Aorta (tissue), 5 donors: ENCODE results near the gene ADNP. TPM values are rescaled to one million over a fixed set of nuclear protein-coding genes. Genes with fewer than 3 reads are reported as not detected.

Source experiments
- ATAC-seq: fragments of 200-7000 bp; cut with Tn5 transposase; one replicate; pipeline ENCODE4 v1.9.1; 2022; ENCODE audit warnings: moderate library complexity; ENCODE audit not compliant: low FRiP score
- DNase-seq, 2 donors: peaks; one replicate each; pipeline ENCODE4 v3.0.0-alpha.2; 2020
- H3K27ac ChIP-seq, 2 donors: one replicate each; pipeline ENCODE4 v1.5.1; 2013; ENCODE audit warnings: low read length in 2 of 2, mild to moderate bottlenecking in 2 of 2, moderate library complexity in 2 of 2, control low read depth in 1 of 2, inconsistent platforms in 1 of 2, low read depth in 1 of 2
- H3K27me3 ChIP-seq, 2 donors: one replicate each; pipeline ENCODE4 v1.6.1; 2013; ENCODE audit warnings: control low read depth in 1 of 2, low read length in 1 of 2, mild to moderate bottlenecking in 1 of 2, moderate library complexity in 1 of 2; ENCODE audit not compliant: insufficient read depth in 2 of 2, control insufficient read depth in 1 of 2
- H3K36me3 ChIP-seq, 2 donors: one replicate each; pipeline ENCODE4 v1.6.1; 2013; ENCODE audit warnings: control low read depth in 1 of 2, low read length in 1 of 2, mild to moderate bottlenecking in 1 of 2; ENCODE audit not compliant: insufficient read depth in 2 of 2, control insufficient read depth in 1 of 2
- H3K4me1 ChIP-seq, 2 donors: one replicate each; pipeline ENCODE4 v1.6.1; 2013; ENCODE audit warnings: low read length in 2 of 2, control low read depth in 1 of 2, mild to moderate bottlenecking in 1 of 2, moderate library complexity in 1 of 2; ENCODE audit not compliant: insufficient read depth in 2 of 2, control insufficient read depth in 1 of 2
- H3K4me3 ChIP-seq, 2 donors: one replicate each; pipeline ENCODE4 v1.5.1; 2013; ENCODE audit warnings: low read length in 2 of 2, control low read depth in 1 of 2, mild to moderate bottlenecking in 1 of 2
- H3K9me3 ChIP-seq: one replicate; pipeline ENCODE4 v1.6.1; 2013; ENCODE audit warnings: mild to moderate bottlenecking, low read length; ENCODE audit not compliant: control insufficient read depth
- WGBS, 2 donors: extraction: QIAGEN DNeasy Blood & Tissue Kit; methylation state at CpG; one replicate each; pipeline ENCODE4 v1.1.7; 2013; 5-methylcytosine and 5-hydroxymethylcytosine counted together
- intact Hi-C, 2 donors: fragments of 100-400 bp; cut with DNase I; formaldehyde crosslinking; loops; one replicate each; pipeline versions ENCODE4 v1.14.2 to v1.15.0; 2022
- polyA plus RNA-seq, 2 donors: library from polyadenylated mRNA; stranded (reverse); fragments of 200-250 nt; gene quantifications; one replicate each; pipeline ENCODE4 v1.2.3, GENCODE V29; 2013
- total RNA-seq, 2 donors: library from RNA; stranded (reverse); fragmentation: NEBNext Ultra II Directional; extraction: Animal tissue kit (Norgen Biotek cat#: 25700); gene quantifications; one replicate each; pipeline ENCODE4 v1.2.1, GENCODE V29; 2021
- donor health status: healthy with polysubstance abuse.
- donor health status: Bipolar disorder and iron deficiency.
- donor health status: DM: no; HTN: no; CAD: no.
- donor health status: DM: no; HTN: no; CAD: no.
- donor health status: DM: yes; HTN: yes; CAD: no.

Gene ADNP
- total and polyA plus RNA-seq, 4 donors, result 9.4 to 61.4 (median 39.0) TPM

- H3K4me1 ChIP-seq, result no peaks in the 10 kb centered on the region
- intact Hi-C loops, result no loop called here
- ATAC-seq (no peak), DNase-seq (peak; percentile 25 to 42)
- no peaks in the 10 kb centered on the region for H3K27me3 ChIP-seq
- no peak overlapping the region for H3K4me3 ChIP-seq
- H3K36me3 ChIP-seq, result no peaks in the 10 kb centered on the region
- no peaks in the 10 kb centered on the region for H3K9me3 ChIP-seq
- no peak overlapping the region for H3K27ac ChIP-seq
- 84 to 90% methylated on average over 10 of the region's 10 CpGs for WGBS, 2 donors
Observed at GRCh38 chr20:50873585-50873984, 57.7 kb downstream of the ADNP start.

GRCh38 chr20:50872560-50873425 lies 58.4 kb downstream of the ADNP start:
- no peak overlapping the region for H3K4me3 ChIP-seq
- H3K36me3 ChIP-seq, result no peaks in the 10 kb centered on the region
- DNase-seq (peak; percentile 10 to 24), ATAC-seq (no peak)
- intact Hi-C loops, result no loop called here
- WGBS, 2 donors, result 87 to 92% methylated on average over 16 of the region's 16 CpGs
- no peaks in the 10 kb centered on the region for H3K4me1 ChIP-seq
- H3K27ac ChIP-seq, result no peak overlapping the region
- no peaks in the 10 kb centered on the region for H3K27me3 ChIP-seq
- no peaks in the 10 kb centered on the region for H3K9me3 ChIP-seq

- WGBS, 2 donors, result 42 to 45% methylated on average over 19 of the region's 19 CpGs
- H3K27me3 ChIP-seq, result no peaks in the 10 kb centered on the region
- H3K4me3 ChIP-seq, result no peak overlapping the region
- no peak overlapping the region for H3K27ac ChIP-seq
- H3K36me3 ChIP-seq, result no peaks in the 10 kb centered on the region
- H3K4me1 ChIP-seq, result no peaks in the 10 kb centered on the region
- DNase-seq, result peak; percentile 29 to 68
- intact Hi-C loops, result no loop called here
- no peaks in the 10 kb centered on the region for H3K9me3 ChIP-seq
- no peak for ATAC-seq
Observed at GRCh38 chr20:50870561-50871161, 60.6 kb downstream of the ADNP start.

GRCh38 chr20:50868509-50869495 lies 62.4 kb downstream of the ADNP start:
- DNase-seq, result no peak
- Histone ChIP-seq H3K4me1 (no peaks in the 10 kb centered on the region), H3K9me3 (no peaks in the 10 kb centered on the region), H3K27ac (no peak overlapping the region), H3K36me3 (no peaks in the 10 kb centered on the region), H3K27me3 (no peaks in the 10 kb centered on the region), H3K4me3 (no peak overlapping the region)
- 92 to 93% methylated on average over 11 of the region's 11 CpGs for WGBS, 2 donors
- no peak for ATAC-seq
- intact Hi-C loops, result no loop called here

GRCh38 chr20:50867805-50868204 lies 63.4 kb downstream of the ADNP start:
- H3K4me1 ChIP-seq, result no peaks in the 10 kb centered on the region
- ATAC-seq (no peak), DNase-seq (no peak)
- no peak overlapping the region for H3K4me3 ChIP-seq
- H3K36me3 ChIP-seq, result no peaks in the 10 kb centered on the region
- H3K9me3 ChIP-seq, result no peaks in the 10 kb centered on the region
- intact Hi-C loops, result no loop called here
- 95% methylated on average over 6 of the region's 6 CpGs for WGBS, 2 donors
- H3K27me3 ChIP-seq, result no peaks in the 10 kb centered on the region
- no peak overlapping the region for H3K27ac ChIP-seq

GRCh38 chr20:50866831-50867230 lies 64.4 kb downstream of the ADNP start:
- no peak overlapping the region for H3K27ac ChIP-seq
- intact Hi-C loops, result no loop called here
- no peaks in the 10 kb centered on the region for H3K36me3 ChIP-seq
- ATAC-seq (no peak), DNase-seq (no peak)
- H3K9me3 ChIP-seq, result no peaks in the 10 kb centered on the region
- 94 to 96% methylated on average over 9 of the region's 9 CpGs for WGBS, 2 donors
- H3K4me1 ChIP-seq, result no peaks in the 10 kb centered on the region
- no peaks in the 10 kb centered on the region for H3K27me3 ChIP-seq
- no peak overlapping the region for H3K4me3 ChIP-seq

- no peaks in the 10 kb centered on the region for H3K27me3 ChIP-seq
- no peak overlapping the region for H3K27ac ChIP-seq
- ATAC-seq (no peak), DNase-seq (no peak)
- no peaks in the 10 kb centered on the region for H3K4me1 ChIP-seq
- no peaks in the 10 kb centered on the region for H3K9me3 ChIP-seq
- H3K36me3 ChIP-seq, result no peaks in the 10 kb centered on the region
- intact Hi-C loops, result no loop called here
- WGBS, 2 donors, result 88% methylated on average over 12 of the region's 12 CpGs
- no peak overlapping the region for H3K4me3 ChIP-seq
Observed at GRCh38 chr20:50866036-50866685, 65.1 kb downstream of the ADNP start.

- Histone ChIP-seq H3K4me3 (no peak overlapping the region), H3K4me1 (no peaks in the 10 kb centered on the region), H3K27me3 (no peaks in the 10 kb centered on the region), H3K36me3 (no peaks in the 10 kb centered on the region), H3K27ac (no peak overlapping the region), H3K9me3 (no peaks in the 10 kb centered on the region)
- ATAC-seq, result no peak
- intact Hi-C loops, result no loop called here
- 82 to 89% methylated on average over 7 of the region's 7 CpGs for WGBS, 2 donors
- DNase-seq, result no peak
Observed at GRCh38 chr20:50865591-50865990, 65.6 kb downstream of the ADNP start.
